ENCODE results near the gene ENHO. TPM values are rescaled to one million over a fixed set of nuclear protein-coding genes. Genes with fewer than 3 reads are reported as not detected.

Gene ENHO
- total RNA-seq, 4 donors from 2014 or later: 1.5 to 1.9 TPM; not detected in 2

- TF ChIP-seq CTCF (IDR thresholded peaks at IDR 0.05; ENCODE audit: low read depth): no peak
Observed at GRCh38 chr9:34510497-34511468, 12.0 kb downstream of the ENHO start.

- no peak for TF ChIP-seq CTCF (IDR thresholded peaks at IDR 0.05; ENCODE audit: low read depth)
Observed at GRCh38 chr9:34508951-34509350, 13.8 kb downstream of the ENHO start.

GRCh38 chr9:34508463-34508862, 14.3 kb downstream of the ENHO start:
- no peak for TF ChIP-seq CTCF (IDR thresholded peaks at IDR 0.05; ENCODE audit: low read depth)

GRCh38 chr9:34507966-34508365, 14.8 kb downstream of the ENHO start:
- TF ChIP-seq CTCF (IDR thresholded peaks at IDR 0.05; ENCODE audit: low read depth): no peak

- TF ChIP-seq CTCF (IDR thresholded peaks at IDR 0.05; ENCODE audit: low read depth): no peak
Observed at GRCh38 chr9:34507556-34507955, 15.2 kb downstream of the ENHO start.

- no peak for TF ChIP-seq CTCF (IDR thresholded peaks at IDR 0.05; ENCODE audit: low read depth)
Observed at GRCh38 chr9:34506623-34507022, 16.2 kb downstream of the ENHO start.

- no peak for TF ChIP-seq CTCF (IDR thresholded peaks at IDR 0.05; ENCODE audit: low read depth)
Observed at GRCh38 chr9:34505370-34506120, 17.2 kb downstream of the ENHO start.
